Measurements from ENCODE around the gene STPG4. TPM values are rescaled to one million over a fixed set of nuclear protein-coding genes. Genes with fewer than 3 reads are reported as not detected.
A peak's percentile ranks its signal among the peaks of the same experiment; 100 is the strongest.

STPG4 gene
- total RNA-seq, 1 experiment from 2014 or later: not detected

GRCh38 chr2:47180531-47180930, 25.4 kb upstream of the STPG4 start:
- Mint-ChIP-seq H3K4me3 (ENCODE audit: unreplicated experiment) (no peak overlapping the region), H3K4me1 (ENCODE audit: insufficient read depth, unreplicated experiment) (peaks cover 7% of the 10 kb centered on the region), H3K27ac (ENCODE audit: low read depth, unreplicated experiment) (no peak overlapping the region), H3K9me3 (ENCODE audit: unreplicated experiment) (no peaks in the 10 kb centered on the region), H3K27me3 (ENCODE audit: insufficient read depth, unreplicated experiment) (no peaks in the 10 kb centered on the region), H3K36me3 (ENCODE audit: insufficient read depth, unreplicated experiment) (peaks cover 10% of the 10 kb centered on the region)
- no peak for DNase-seq (ENCODE audit: unreplicated experiment)
- intact Hi-C loops (cut with micrococcal nuclease): no loop called here
- ChIA-PET CTCF (interaction anchor here (1.5 to 2.9 kb wide), 2 partner anchors 91 to 142 kb away, joined by 9 to 12 read pairs; no protein-coding TSS in a partner anchor), POLR2A (no interaction called here)
- BruUV-seq (replicated peaks): no TSS peak
- TF ChIP-seq, protein P1, sequence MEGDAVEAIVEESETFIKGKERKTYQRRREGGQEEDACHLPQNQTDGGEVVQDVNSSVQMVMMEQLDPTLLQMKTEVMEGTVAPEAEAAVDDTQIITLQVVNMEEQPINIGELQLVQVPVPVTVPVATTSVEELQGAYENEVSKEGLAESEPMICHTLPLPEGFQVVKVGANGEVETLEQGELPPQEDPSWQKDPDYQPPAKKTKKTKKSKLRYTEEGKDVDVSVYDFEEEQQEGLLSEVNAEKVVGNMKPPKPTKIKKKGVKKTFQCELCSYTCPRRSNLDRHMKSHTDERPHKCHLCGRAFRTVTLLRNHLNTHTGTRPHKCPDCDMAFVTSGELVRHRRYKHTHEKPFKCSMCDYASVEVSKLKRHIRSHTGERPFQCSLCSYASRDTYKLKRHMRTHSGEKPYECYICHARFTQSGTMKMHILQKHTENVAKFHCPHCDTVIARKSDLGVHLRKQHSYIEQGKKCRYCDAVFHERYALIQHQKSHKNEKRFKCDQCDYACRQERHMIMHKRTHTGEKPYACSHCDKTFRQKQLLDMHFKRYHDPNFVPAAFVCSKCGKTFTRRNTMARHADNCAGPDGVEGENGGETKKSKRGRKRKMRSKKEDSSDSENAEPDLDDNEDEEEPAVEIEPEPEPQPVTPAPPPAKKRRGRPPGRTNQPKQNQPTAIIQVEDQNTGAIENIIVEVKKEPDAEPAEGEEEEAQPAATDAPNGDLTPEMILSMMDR (IDR thresholded peaks at IDR 0.05; ENCODE audit: unreplicated experiment): no peak

DNA sequence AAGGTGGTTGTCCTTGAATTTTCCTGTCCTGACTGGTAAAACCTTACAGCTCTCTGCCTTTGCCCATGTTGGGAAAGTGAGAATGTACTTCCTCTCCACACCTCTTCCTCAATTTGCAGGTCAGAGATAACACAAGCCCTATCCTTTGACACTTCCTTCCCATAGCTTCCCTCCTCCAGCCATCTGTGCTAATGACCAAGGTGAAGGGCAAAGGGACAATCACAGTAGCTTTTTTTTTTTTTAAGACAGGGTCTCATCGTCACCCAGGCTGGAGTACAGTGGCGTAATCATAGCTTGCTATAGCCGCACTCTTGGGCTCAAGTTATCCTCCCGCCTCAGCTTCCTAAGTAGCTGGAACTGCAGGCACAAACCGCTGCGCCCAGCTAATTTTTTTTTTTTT, 24.3 kb upstream of the STPG4 start:
- CTCF ChIA-PET: interaction anchor here (0.8 to 2.9 kb wide), 2 partner anchors 15 to 143 kb away, joined by 3 to 12 read pairs; no protein-coding TSS in a partner anchor
- H3K9me3 Mint-ChIP-seq (ENCODE audit: unreplicated experiment): no peaks in the 10 kb centered on the region

DNA sequence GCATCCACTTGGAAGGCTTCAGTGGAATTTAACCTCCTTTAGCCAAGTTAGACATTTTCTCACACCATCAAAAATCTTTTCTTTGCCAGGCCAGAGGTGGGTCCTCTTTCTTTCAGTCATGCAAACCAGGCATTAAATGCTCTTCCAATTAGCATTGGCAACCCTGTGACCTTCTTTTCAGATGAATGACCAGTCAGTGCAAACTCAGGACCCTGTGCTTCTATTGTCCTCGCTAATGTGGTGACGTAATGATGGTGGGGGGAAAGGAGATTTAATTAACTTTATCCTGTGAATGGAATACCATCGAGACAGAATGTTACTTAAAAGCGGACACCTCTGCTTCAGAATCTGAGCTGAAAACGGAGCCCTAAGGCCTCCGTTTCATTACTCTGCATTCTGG, 23.2 kb upstream of the STPG4 start:
- H3K4me3 Mint-ChIP-seq (ENCODE audit: unreplicated experiment): no peak overlapping the region
- intact Hi-C loops (cut with micrococcal nuclease): no loop called here
- POLR2A ChIA-PET: interaction anchor here (0.8 to 1.1 kb wide), 2 partner anchors 135 to 265 kb away, joined by 3 read pairs; no protein-coding TSS in a partner anchor
- no peaks in the 10 kb centered on the region for H3K27me3 Mint-ChIP-seq (ENCODE audit: insufficient read depth, unreplicated experiment)
- H3K9me3 Mint-ChIP-seq (ENCODE audit: unreplicated experiment): no peaks in the 10 kb centered on the region
- no peak for DNase-seq (ENCODE audit: unreplicated experiment)
- H3K36me3 Mint-ChIP-seq (ENCODE audit: insufficient read depth, unreplicated experiment): peaks cover 10% of the 10 kb centered on the region
- CTCF ChIA-PET: interaction anchor here (0.7 to 1.1 kb wide), 2 partner anchors 98 to 151 kb away, joined by 4 read pairs; no protein-coding TSS in a partner anchor
- H3K27ac Mint-ChIP-seq (ENCODE audit: low read depth, unreplicated experiment): no peak overlapping the region
- TF ChIP-seq, protein P1 (IDR thresholded peaks at IDR 0.05; ENCODE audit: unreplicated experiment): no peak
- peaks cover 3% of the 10 kb centered on the region for H3K4me1 Mint-ChIP-seq (ENCODE audit: insufficient read depth, unreplicated experiment)
- BruUV-seq (replicated peaks): no TSS peak

More for the DNA sequence above, 24.3 kb upstream of the STPG4 start:
- Mint-ChIP-seq H3K4me1 (ENCODE audit: insufficient read depth, unreplicated experiment) (peaks cover 7% of the 10 kb centered on the region), H3K27me3 (ENCODE audit: insufficient read depth, unreplicated experiment) (no peaks in the 10 kb centered on the region), H3K36me3 (ENCODE audit: insufficient read depth, unreplicated experiment) (peaks cover 10% of the 10 kb centered on the region), H3K27ac (ENCODE audit: low read depth, unreplicated experiment) (no peak overlapping the region), H3K4me3 (ENCODE audit: unreplicated experiment) (no peak overlapping the region)
- POLR2A ChIA-PET: interaction anchor here (0.6 to 0.7 kb wide), 2 partner anchors 25 to 64 kb away, joined by 3 read pairs; no protein-coding TSS in a partner anchor
- intact Hi-C loops (cut with micrococcal nuclease): no loop called here
- DNase-seq (ENCODE audit: unreplicated experiment): no peak
- no TSS peak for BruUV-seq (replicated peaks)
- TF ChIP-seq, protein P1 (IDR thresholded peaks at IDR 0.05; ENCODE audit: unreplicated experiment): no peak

GRCh38 chr2:47177043-47177565, 22.0 kb upstream of the STPG4 start:
- ChIA-PET POLR2A (no interaction called here), CTCF (interaction anchor here (0.7 kb wide), 1 partner anchor 269 kb away, joined by 3 read pairs; no protein-coding TSS in a partner anchor)
- TSS peak; percentile 81 for BruUV-seq (replicated peaks)
- Mint-ChIP-seq H3K9me3 (ENCODE audit: unreplicated experiment) (no peaks in the 10 kb centered on the region), H3K4me1 (ENCODE audit: insufficient read depth, unreplicated experiment) (peaks cover 13% of the 10 kb centered on the region), H3K4me3 (ENCODE audit: unreplicated experiment) (peak overlapping the region; percentile 100), H3K36me3 (ENCODE audit: insufficient read depth, unreplicated experiment) (peaks cover 19% of the 10 kb centered on the region), H3K27ac (ENCODE audit: low read depth, unreplicated experiment) (peak overlapping the region; percentile 99), H3K27me3 (ENCODE audit: insufficient read depth, unreplicated experiment) (no peaks in the 10 kb centered on the region)
- TF ChIP-seq, protein P1 (IDR thresholded peaks at IDR 0.05; ENCODE audit: unreplicated experiment): no peak
- intact Hi-C loops (cut with micrococcal nuclease): no loop called here
- no peak for DNase-seq (ENCODE audit: unreplicated experiment)

Data from MCF 10A (cell line).